Stimulated activated effector memory CD8-positive, alpha-beta T cell treated with anti-CD3 and anti-CD28 coated beads, Interleukin-12 subunit alpha, Interleukin-12 subunit beta, amount 100 ng/mL, for 72 hours (primary cell): ENCODE data around the gene SZRD1.

Experiments
- ATAC-seq: fragments of 150-1000 bp; cut with Tn5 transposase; 2 replicates; pipeline ENCODE4 v1.10.0; 2021
- DNase-seq, 2 donors: peaks; one replicate each; pipeline ENCODE4 v3.0.0; 2021 to 2022; ENCODE audit warnings: low spot score in 2 of 2
- H3K27ac Mint-ChIP-seq: one replicate; pipeline ENCODE4 v1.8.0; 2022; ENCODE audit warnings: mild to moderate bottlenecking, mixed read lengths
- H3K36me3 Mint-ChIP-seq: one replicate; pipeline ENCODE4 v1.8.0; 2022; ENCODE audit warnings: mild to moderate bottlenecking, mixed read lengths
- H3K4me1 Mint-ChIP-seq: one replicate; pipeline ENCODE4 v1.8.0; 2022; ENCODE audit warnings: mixed read lengths
- H3K4me3 Mint-ChIP-seq: one replicate; pipeline ENCODE4 v1.8.0; 2022; ENCODE audit warnings: mild to moderate bottlenecking, mixed read lengths
- H3K9me3 Mint-ChIP-seq: one replicate; pipeline ENCODE4 v1.8.0; 2022; ENCODE audit warnings: mixed read lengths

Gene SZRD1

GRCh38 chr1:16402742-16403141, 35.7 kb downstream of the SZRD1 start:
- no peak for ATAC-seq
- DNase-seq: no peak
- Mint-ChIP-seq H3K9me3 (no peaks in the 10 kb centered on the region), H3K36me3 (peaks cover 34% of the 10 kb centered on the region), H3K4me1 (peaks cover 14% of the 10 kb centered on the region), H3K4me3 (no peak overlapping the region), H3K27ac (peak overlapping the region; percentile 27)

- Mint-ChIP-seq H3K4me3 (no peak overlapping the region), H3K36me3 (peaks cover 18% of the 10 kb centered on the region), H3K27ac (no peak overlapping the region), H3K4me1 (no peaks in the 10 kb centered on the region), H3K9me3 (no peaks in the 10 kb centered on the region)
- DNase-seq (no peak), ATAC-seq (no peak)
Measured at GRCh38 chr1:16405441-16405840, 38.4 kb downstream of the SZRD1 start.

- Mint-ChIP-seq H3K27ac (no peak overlapping the region), H3K4me3 (no peak overlapping the region)
- no peak for DNase-seq
Measured at GRCh38 chr1:16406868-16407267, 39.8 kb downstream of the SZRD1 start.

GRCh38 chr1:16409536-16410152, 42.6 kb downstream of the SZRD1 start:
- Mint-ChIP-seq H3K4me1 (peaks cover 6% of the 10 kb centered on the region), H3K36me3 (peaks cover 10% of the 10 kb centered on the region), H3K9me3 (no peaks in the 10 kb centered on the region), H3K4me3 (no peak overlapping the region), H3K27ac (peak overlapping the region; percentile 51)
- DNase-seq: no peak
- no peak for ATAC-seq

More at GRCh38 chr1:16406868-16407267, 39.8 kb downstream of the SZRD1 start:
- peaks cover 18% of the 10 kb centered on the region for H3K36me3 Mint-ChIP-seq
- H3K4me1 Mint-ChIP-seq: no peaks in the 10 kb centered on the region
- no peaks in the 10 kb centered on the region for H3K9me3 Mint-ChIP-seq
- ATAC-seq: no peak

- DNase-seq (no peak), ATAC-seq (no peak)
- H3K27ac Mint-ChIP-seq: no peak overlapping the region
- H3K36me3 Mint-ChIP-seq: peaks cover 5% of the 10 kb centered on the region
- H3K9me3 Mint-ChIP-seq: no peaks in the 10 kb centered on the region
- H3K4me3 Mint-ChIP-seq: no peak overlapping the region
- H3K4me1 Mint-ChIP-seq: peaks cover 6% of the 10 kb centered on the region
Measured at GRCh38 chr1:16410803-16411202, 43.8 kb downstream of the SZRD1 start.

GRCh38 chr1:16413191-16413590, 46.1 kb downstream of the SZRD1 start:
- Mint-ChIP-seq H3K4me3 (no peak overlapping the region), H3K4me1 (peaks cover 6% of the 10 kb centered on the region), H3K36me3 (no peaks in the 10 kb centered on the region), H3K27ac (peak overlapping the region; percentile 32), H3K9me3 (no peaks in the 10 kb centered on the region)
- no peak for ATAC-seq
- DNase-seq: no peak

GRCh38 chr1:16418823-16419425, 51.9 kb downstream of the SZRD1 start:
- peaks cover 33% of the 10 kb centered on the region for H3K4me1 Mint-ChIP-seq
- H3K27ac Mint-ChIP-seq: peak overlapping the region; percentile 37
- H3K4me3 Mint-ChIP-seq: no peak overlapping the region
- DNase-seq: no peak
- no peak for ATAC-seq
- peaks cover 10% of the 10 kb centered on the region for H3K36me3 Mint-ChIP-seq
- H3K9me3 Mint-ChIP-seq: no peaks in the 10 kb centered on the region

- peak overlapping the region; percentile 15 for H3K27ac Mint-ChIP-seq
- peaks cover 33% of the 10 kb centered on the region for H3K4me1 Mint-ChIP-seq
- H3K36me3 Mint-ChIP-seq: peaks cover 10% of the 10 kb centered on the region
- no peaks in the 10 kb centered on the region for H3K9me3 Mint-ChIP-seq
- ATAC-seq (peak; percentile 98), DNase-seq (peak; percentile 29 to 78)
- peak overlapping the region; percentile 48 for H3K4me3 Mint-ChIP-seq
Measured at GRCh38 chr1:16420424-16421118, 53.5 kb downstream of the SZRD1 start.

GRCh38 chr1:16421201-16421600, 54.2 kb downstream of the SZRD1 start:
- Mint-ChIP-seq H3K4me1 (peaks cover 33% of the 10 kb centered on the region), H3K4me3 (peak overlapping the region; percentile 48), H3K27ac (peak overlapping the region; percentile 15), H3K36me3 (peaks cover 10% of the 10 kb centered on the region), H3K9me3 (no peaks in the 10 kb centered on the region)
- ATAC-seq: peak; percentile 4
- DNase-seq: no peak

- ATAC-seq (no peak), DNase-seq (no peak)
- Mint-ChIP-seq H3K4me3 (no peak overlapping the region), H3K36me3 (peaks cover 10% of the 10 kb centered on the region), H3K9me3 (no peaks in the 10 kb centered on the region), H3K4me1 (peaks cover 33% of the 10 kb centered on the region), H3K27ac (no peak overlapping the region)
Measured at GRCh38 chr1:16422041-16422440, 55.0 kb downstream of the SZRD1 start.

GRCh38 chr1:16425125-16426025, 58.3 kb downstream of the SZRD1 start:
- Mint-ChIP-seq H3K4me3 (no peak overlapping the region), H3K9me3 (no peaks in the 10 kb centered on the region), H3K4me1 (peaks cover 13% of the 10 kb centered on the region), H3K27ac (no peak overlapping the region), H3K36me3 (peaks cover 6% of the 10 kb centered on the region)
- DNase-seq: no peak
- ATAC-seq: no peak

GRCh38 chr1:16430606-16431005, 63.6 kb downstream of the SZRD1 start:
- Mint-ChIP-seq H3K27ac (no peak overlapping the region), H3K4me1 (no peaks in the 10 kb centered on the region), H3K9me3 (no peaks in the 10 kb centered on the region), H3K4me3 (no peak overlapping the region), H3K36me3 (no peaks in the 10 kb centered on the region)
- no peak for DNase-seq
- no peak for ATAC-seq

GRCh38 chr1:16433030-16433429, 66.0 kb downstream of the SZRD1 start:
- Mint-ChIP-seq H3K4me3 (no peak overlapping the region), H3K27ac (peak overlapping the region; percentile 64), H3K4me1 (no peaks in the 10 kb centered on the region), H3K9me3 (no peaks in the 10 kb centered on the region), H3K36me3 (no peaks in the 10 kb centered on the region)
- DNase-seq (no peak), ATAC-seq (no peak)

- DNase-seq (no peak), ATAC-seq (no peak)
- Mint-ChIP-seq H3K36me3 (no peaks in the 10 kb centered on the region), H3K4me3 (no peak overlapping the region), H3K4me1 (no peaks in the 10 kb centered on the region), H3K9me3 (no peaks in the 10 kb centered on the region), H3K27ac (no peak overlapping the region)
Measured at GRCh38 chr1:16434007-16434406, 67.0 kb downstream of the SZRD1 start.

- Mint-ChIP-seq H3K4me3 (no peak overlapping the region), H3K9me3 (no peaks in the 10 kb centered on the region), H3K4me1 (no peaks in the 10 kb centered on the region), H3K36me3 (no peaks in the 10 kb centered on the region), H3K27ac (no peak overlapping the region)
- ATAC-seq (peak; percentile 53), DNase-seq (no peak)
Measured at GRCh38 chr1:16434501-16434900, 67.5 kb downstream of the SZRD1 start.
